SK-N-SH (cell line): ENCODE data around the gene WFIKKN1.

Source experiments
- GABPA ChIP-seq: IDR thresholded peaks from 2 replicates; pipeline ENCODE4 v1.4.0; 2012; ENCODE audit warnings: low read depth, mild to moderate bottlenecking
- SIN3A ChIP-seq: IDR thresholded peaks from 2 replicates; pipeline ENCODE4 v1.6.1; 2012; ENCODE audit warnings: low read depth, mild to moderate bottlenecking, low read length, moderate library complexity, borderline replicate concordance
- TF ChIP-seq, protein P1 (sequence below): fragments of 200-600 bp; sonication (generic); IDR thresholded peaks from 2 replicates; pipeline ENCODE4 v1.6.1; 2017; ENCODE audit warnings: antibody characterized with exemption, mild to moderate bottlenecking, moderate library complexity

DNA sequence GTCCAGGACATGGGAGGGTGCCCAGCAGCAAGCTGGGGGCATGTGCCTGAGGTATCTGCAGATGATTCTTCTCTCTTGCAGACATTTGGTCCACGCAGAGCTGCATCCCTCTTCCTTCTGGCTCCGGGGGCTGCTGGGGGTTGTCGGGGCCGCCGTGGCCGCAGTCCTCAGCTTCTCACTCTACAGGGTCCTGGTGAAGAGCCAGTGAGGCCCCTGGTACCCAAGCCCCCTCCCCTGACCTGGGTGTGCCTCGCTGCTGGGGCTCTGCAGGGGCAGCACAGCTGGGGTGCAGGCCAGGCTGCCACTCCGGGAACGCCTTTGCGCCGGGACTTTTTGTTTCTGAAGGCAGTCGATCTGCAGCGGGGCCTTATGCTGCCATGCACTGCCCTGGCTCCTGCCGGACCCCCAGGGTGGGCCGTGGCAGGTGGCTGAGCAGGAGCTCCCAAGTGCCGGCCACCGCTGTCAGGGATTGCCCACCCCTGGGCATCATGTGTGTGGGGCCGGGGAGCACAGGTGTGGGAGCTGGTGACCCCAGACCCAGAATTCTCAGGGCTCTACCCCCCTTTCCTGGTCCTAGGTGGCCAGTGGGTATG is 42.7 kb downstream of the WFIKKN1 start:
- TF ChIP-seq, protein P1, sequence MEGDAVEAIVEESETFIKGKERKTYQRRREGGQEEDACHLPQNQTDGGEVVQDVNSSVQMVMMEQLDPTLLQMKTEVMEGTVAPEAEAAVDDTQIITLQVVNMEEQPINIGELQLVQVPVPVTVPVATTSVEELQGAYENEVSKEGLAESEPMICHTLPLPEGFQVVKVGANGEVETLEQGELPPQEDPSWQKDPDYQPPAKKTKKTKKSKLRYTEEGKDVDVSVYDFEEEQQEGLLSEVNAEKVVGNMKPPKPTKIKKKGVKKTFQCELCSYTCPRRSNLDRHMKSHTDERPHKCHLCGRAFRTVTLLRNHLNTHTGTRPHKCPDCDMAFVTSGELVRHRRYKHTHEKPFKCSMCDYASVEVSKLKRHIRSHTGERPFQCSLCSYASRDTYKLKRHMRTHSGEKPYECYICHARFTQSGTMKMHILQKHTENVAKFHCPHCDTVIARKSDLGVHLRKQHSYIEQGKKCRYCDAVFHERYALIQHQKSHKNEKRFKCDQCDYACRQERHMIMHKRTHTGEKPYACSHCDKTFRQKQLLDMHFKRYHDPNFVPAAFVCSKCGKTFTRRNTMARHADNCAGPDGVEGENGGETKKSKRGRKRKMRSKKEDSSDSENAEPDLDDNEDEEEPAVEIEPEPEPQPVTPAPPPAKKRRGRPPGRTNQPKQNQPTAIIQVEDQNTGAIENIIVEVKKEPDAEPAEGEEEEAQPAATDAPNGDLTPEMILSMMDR: no peak
- TF ChIP-seq SIN3A (no peak), GABPA (no peak)
